ENCODE results near the gene APEH. TPM values are rescaled to one million over a fixed set of nuclear protein-coding genes. Genes with fewer than 3 reads are reported as not detected.
A peak's percentile ranks its signal among the peaks of the same experiment; 100 is the strongest.

The APEH gene
- total RNA-seq, 3 donors from 2014 or later (not counting 1 experiment from before 2014, with no cell fraction given): 62.8 to 95.7 (median 77.5) TPM

DNA sequence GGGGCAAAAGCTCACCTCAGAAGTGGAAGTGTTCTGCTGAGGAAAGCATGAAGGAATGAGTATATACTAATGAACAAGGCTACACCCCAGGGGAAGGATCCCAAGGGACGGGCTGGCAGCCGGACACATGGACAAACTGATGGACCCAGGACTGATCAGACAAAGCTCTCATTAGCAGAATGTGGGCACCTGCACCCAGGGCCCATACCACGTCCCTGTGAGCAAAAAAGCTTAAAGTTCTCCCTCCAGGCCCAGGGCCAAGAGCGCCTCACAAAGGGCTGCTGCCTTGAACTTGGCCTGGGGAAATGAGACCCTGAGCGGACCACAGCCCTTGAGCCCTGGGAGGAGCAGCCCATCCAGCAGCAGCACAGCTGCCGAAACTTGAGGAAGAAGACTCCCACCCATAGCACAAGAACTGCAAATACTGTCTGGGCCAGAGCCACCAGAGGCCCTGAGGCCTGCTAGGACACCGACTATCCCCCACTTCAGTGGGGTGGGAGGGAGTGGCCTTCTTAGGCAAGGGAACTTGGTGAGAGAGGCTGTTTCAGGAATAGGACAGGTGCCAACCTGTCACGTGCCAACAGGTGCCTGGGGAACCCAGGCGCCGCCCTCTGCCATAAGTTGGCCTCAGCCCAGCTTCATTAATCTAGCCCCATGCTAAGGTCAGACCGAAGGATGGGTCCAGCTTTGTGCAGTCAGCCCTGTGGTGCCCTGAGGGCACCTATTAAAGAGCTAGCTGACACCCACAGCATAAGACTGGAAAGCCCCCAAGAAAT, 51.9 kb downstream of the APEH start:
- ATAC-seq: no peak
- Histone ChIP-seq H3K4me1 (ENCODE audit: control insufficient read depth, insufficient read depth, low read length) (peaks cover 28% of the 10 kb centered on the region), H3K27ac (ENCODE audit: low read length) (peak overlapping the region; percentile 37), H3K27me3 (ENCODE audit: control insufficient read depth, insufficient read depth, low read length) (no peaks in the 10 kb centered on the region), H3K36me3 (ENCODE audit: control insufficient read depth, insufficient read depth, low read length) (peaks cover 28% of the 10 kb centered on the region), H3K4me3 (ENCODE audit: low read length) (no peak overlapping the region), H3K9me3 (ENCODE audit: control insufficient read depth, insufficient read depth, low read length) (no peaks in the 10 kb centered on the region)
- WGBS (ENCODE audit: insufficient coverage): 96% methylated on average over 11 of the region's 11 CpGs
- TF ChIP-seq, protein P1, sequence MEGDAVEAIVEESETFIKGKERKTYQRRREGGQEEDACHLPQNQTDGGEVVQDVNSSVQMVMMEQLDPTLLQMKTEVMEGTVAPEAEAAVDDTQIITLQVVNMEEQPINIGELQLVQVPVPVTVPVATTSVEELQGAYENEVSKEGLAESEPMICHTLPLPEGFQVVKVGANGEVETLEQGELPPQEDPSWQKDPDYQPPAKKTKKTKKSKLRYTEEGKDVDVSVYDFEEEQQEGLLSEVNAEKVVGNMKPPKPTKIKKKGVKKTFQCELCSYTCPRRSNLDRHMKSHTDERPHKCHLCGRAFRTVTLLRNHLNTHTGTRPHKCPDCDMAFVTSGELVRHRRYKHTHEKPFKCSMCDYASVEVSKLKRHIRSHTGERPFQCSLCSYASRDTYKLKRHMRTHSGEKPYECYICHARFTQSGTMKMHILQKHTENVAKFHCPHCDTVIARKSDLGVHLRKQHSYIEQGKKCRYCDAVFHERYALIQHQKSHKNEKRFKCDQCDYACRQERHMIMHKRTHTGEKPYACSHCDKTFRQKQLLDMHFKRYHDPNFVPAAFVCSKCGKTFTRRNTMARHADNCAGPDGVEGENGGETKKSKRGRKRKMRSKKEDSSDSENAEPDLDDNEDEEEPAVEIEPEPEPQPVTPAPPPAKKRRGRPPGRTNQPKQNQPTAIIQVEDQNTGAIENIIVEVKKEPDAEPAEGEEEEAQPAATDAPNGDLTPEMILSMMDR (IDR thresholded peaks at IDR 0.05): no peak
- H3K4me3 Mint-ChIP-seq: no peak overlapping the region
- no peaks in the 10 kb centered on the region for H3K27me3 Mint-ChIP-seq (ENCODE audit: low read depth in 2 of 2)
- peaks cover 18 to 24% of the 10 kb centered on the region in 2 donors for H3K4me1 Mint-ChIP-seq
- H3K27ac Mint-ChIP-seq: peak overlapping the region; percentile 21 to 43
- H3K36me3 Mint-ChIP-seq: peaks cover 2% of the 10 kb centered on the region
- no peaks in the 10 kb centered on the region for H3K9me3 Mint-ChIP-seq
- DNase-seq: no peak
- intact Hi-C loops (cut with micrococcal nuclease): no loop called here

DNA sequence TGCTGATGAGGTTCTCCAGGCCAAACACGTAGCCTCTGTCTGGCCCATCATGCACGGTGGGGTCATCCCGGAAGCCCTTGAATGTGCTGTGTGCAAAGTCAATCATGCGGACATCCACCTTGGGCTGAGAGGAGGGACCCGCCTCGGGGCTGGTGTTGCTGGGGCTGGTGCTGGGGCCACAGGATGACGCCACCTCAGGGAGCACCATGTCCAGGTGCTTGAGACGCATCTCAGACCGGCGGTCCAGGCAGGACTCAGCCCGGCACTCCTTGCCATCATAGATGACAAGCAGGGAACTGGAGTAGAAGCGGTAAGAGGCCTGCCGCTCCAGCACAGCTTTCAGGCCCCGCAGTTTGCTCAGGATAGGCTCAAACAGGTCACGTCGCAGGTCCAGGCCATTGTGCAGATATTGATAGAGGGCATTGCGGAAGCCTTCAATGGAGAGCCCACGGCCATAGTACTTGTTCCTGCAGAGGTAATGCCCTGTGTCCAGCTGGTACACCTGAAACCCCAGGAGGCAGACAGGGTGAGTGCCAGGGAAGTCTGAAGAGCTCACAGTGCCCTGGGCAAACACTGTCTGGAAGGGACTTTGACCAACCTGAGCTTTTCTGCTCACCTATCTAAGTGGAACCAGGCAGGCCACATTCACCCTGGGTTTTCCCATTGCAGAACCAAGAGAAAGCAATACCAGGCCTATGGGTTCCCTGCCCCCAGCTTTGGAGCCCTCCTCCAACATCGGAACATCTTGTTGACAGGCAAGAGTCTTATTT, 53.2 kb downstream of the APEH start:
- Mint-ChIP-seq H3K27ac (no peak overlapping the region), H3K4me1 (peaks cover 17 to 20% of the 10 kb centered on the region in 2 donors), H3K36me3 (peaks cover 6% of the 10 kb centered on the region), H3K27me3 (ENCODE audit: low read depth in 2 of 2) (no peaks in the 10 kb centered on the region), H3K9me3 (no peaks in the 10 kb centered on the region), H3K4me3 (no peak overlapping the region)
- Histone ChIP-seq H3K4me3 (ENCODE audit: low read length) (no peak overlapping the region), H3K9me3 (ENCODE audit: control insufficient read depth, insufficient read depth, low read length) (no peaks in the 10 kb centered on the region), H3K4me1 (ENCODE audit: control insufficient read depth, insufficient read depth, low read length) (peaks cover 25% of the 10 kb centered on the region), H3K36me3 (ENCODE audit: control insufficient read depth, insufficient read depth, low read length) (peaks cover 29% of the 10 kb centered on the region), H3K27ac (ENCODE audit: low read length) (peak overlapping the region; percentile 37), H3K27me3 (ENCODE audit: control insufficient read depth, insufficient read depth, low read length) (no peaks in the 10 kb centered on the region)
- no peak for DNase-seq
- 91% methylated on average over 19 of the region's 19 CpGs for WGBS (ENCODE audit: insufficient coverage)
- TF ChIP-seq, protein P1 (IDR thresholded peaks at IDR 0.05): no peak
- intact Hi-C loops (cut with micrococcal nuclease): no loop called here
- ATAC-seq: no peak

DNA sequence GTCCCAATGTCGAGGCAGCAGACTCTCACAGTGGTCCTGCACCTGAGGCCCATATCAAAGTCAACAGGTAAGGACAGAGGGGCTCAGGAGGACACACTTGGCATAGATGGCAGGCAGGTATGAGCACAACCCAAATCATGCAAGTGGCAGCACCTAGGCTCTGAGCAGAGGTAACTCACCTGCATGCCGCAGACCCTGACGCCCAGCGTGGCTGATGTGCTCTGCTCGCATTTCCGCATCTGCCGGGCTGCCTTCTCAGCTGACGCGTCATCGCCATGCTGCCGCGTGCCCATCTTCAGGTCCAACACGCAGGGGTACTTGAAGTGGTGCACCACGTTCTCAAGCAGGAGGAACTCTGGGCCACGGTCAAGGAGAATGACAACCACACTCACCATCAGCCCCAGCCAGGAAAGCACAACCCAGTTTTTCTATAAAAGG, 53.8 kb downstream of the APEH start:
- Mint-ChIP-seq H3K4me3 (no peak overlapping the region), H3K27me3 (ENCODE audit: low read depth in 2 of 2) (no peaks in the 10 kb centered on the region), H3K36me3 (peaks cover 10% of the 10 kb centered on the region), H3K27ac (no peak overlapping the region), H3K9me3 (no peaks in the 10 kb centered on the region), H3K4me1 (peaks cover 11 to 15% of the 10 kb centered on the region in 2 donors)
- Histone ChIP-seq H3K27me3 (ENCODE audit: control insufficient read depth, insufficient read depth, low read length) (no peaks in the 10 kb centered on the region), H3K27ac (ENCODE audit: low read length) (no peak overlapping the region), H3K9me3 (ENCODE audit: control insufficient read depth, insufficient read depth, low read length) (no peaks in the 10 kb centered on the region), H3K4me1 (ENCODE audit: control insufficient read depth, insufficient read depth, low read length) (peaks cover 19% of the 10 kb centered on the region), H3K4me3 (ENCODE audit: low read length) (no peak overlapping the region), H3K36me3 (ENCODE audit: control insufficient read depth, insufficient read depth, low read length) (peaks cover 32% of the 10 kb centered on the region)
- TF ChIP-seq, protein P1 (IDR thresholded peaks at IDR 0.05): no peak
- WGBS (ENCODE audit: insufficient coverage): 97% methylated on average over 15 of the region's 15 CpGs
- ATAC-seq: no peak
- no peak for DNase-seq
- intact Hi-C loops (cut with micrococcal nuclease): no loop called here

Data from natural killer cell (primary cell).